ENCODE measurements around the gene CAMK1D.

GRCh38 chr10:12488626-12489025 lies 139.3 kb downstream of the CAMK1D start:
- TF ChIP-seq CTCF (IDR thresholded peaks at IDR 0.05) (no peak), POLR2A (IDR thresholded peaks at IDR 0.05) (no peak), POLR2AphosphoS5 (IDR thresholded peaks at IDR 0.05; ENCODE audit: insufficient read depth in 1 of 2, low read depth in 1 of 2) (no peak)
